Peyer's patch (tissue), 4 donors: ENCODE measurements around the gene ANO8.

ENCODE experiments used
- CTCF ChIP-seq, 6 experiments: fragments of 450-650 bp in 4 of 6; fragments of 200-600 bp in 2 of 6; sonication (generic) in 1 of 6; IDR thresholded peaks; one replicate each; pipeline ENCODE4 v1.5.1; 2017 to 2019; ENCODE audit warnings: antibody characterized with exemption in 6 of 6, mild to moderate bottlenecking in 3 of 6, moderate library complexity in 1 of 6
- POLR2A ChIP-seq, 2 donors: fragments of 450-650 bp; IDR thresholded peaks; one replicate each; pipeline ENCODE4 v1.5.1; 2017; ENCODE audit warnings: antibody characterized with exemption in 2 of 2, mild to moderate bottlenecking in 2 of 2, moderate library complexity in 2 of 2

DNA sequence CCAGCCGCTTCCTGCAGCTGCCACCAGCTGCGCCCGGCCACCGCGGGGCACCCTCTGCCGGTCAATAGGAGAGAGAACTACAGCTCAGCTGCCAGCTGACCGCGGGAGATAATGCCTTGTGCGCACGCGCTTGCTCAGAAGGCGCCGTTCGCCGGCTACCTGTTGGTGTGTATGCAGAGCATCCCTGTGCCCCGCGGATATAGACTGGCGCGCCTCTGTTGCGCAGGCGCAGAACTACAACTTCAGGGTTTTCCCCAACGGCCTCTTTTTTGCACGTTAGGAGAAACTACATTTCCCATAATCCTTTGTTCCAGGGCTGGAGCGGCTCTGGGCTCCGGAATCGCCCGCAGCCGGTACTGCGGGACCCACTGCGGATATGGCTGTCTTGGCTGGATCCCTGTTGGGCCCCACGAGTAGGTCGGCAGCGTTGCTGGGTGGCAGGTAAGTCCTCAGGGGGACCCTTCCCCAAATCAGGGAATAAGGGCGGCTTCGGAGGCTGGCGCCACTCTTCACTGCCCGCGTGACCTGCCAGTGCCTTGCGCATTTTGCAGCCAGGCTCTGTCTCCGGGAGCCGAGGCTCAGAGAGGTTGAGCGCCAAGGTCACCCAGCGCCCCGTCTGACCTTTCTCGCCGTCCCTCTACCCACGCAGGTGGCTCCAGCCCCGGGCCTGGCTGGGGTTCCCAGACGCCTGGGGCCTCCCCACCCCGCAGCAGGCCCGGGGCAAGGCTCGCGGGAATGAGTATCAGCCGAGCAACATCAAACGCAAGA lies 29.0 kb downstream of the ANO8 start, which contains the start of gene MRPL34:
- TF ChIP-seq POLR2A (IDR thresholded peaks at IDR 0.05) (peak; percentile 44 to 94), CTCF (IDR thresholded peaks at IDR 0.05) (peak; percentile 72 to 98 (median 88))
